Measurements from ENCODE around the gene RPSA. TPM values are rescaled to one million over a fixed set of nuclear protein-coding genes. Genes with fewer than 3 reads are reported as not detected.

RPSA gene
- total RNA-seq, 4 donors from 2014 or later: 644 to 857 (median 730) TPM

- no peak for DNase-seq
- Histone ChIP-seq H3K27me3 (no peaks in the 10 kb centered on the region), H3K9me3 (no peaks in the 10 kb centered on the region), H3K4me1 (no peaks in the 10 kb centered on the region), H3K27ac (no peak overlapping the region), H3K4me3 (no peak overlapping the region), H3K36me3 (no peaks in the 10 kb centered on the region)
- intact Hi-C loops (cut with DNase I; ENCODE audit: low total_unique reads): loop anchor here (5.0 to 10.0 kb wide), 2 partner anchors 731 to 911 kb away; no protein-coding TSS in a partner anchor
- TF ChIP-seq POLR2A (IDR thresholded peaks at IDR 0.05) (no peak), CTCF (IDR thresholded peaks at IDR 0.05 in 4 of 5, conservative IDR thresholded peaks at IDR 0.05 in 1 of 5) (no peak)
- no peak for ATAC-seq
- in situ Hi-C loops (cut with MboI; ENCODE audit: low sequenced_read_pairs in 4 of 4): no loop called here
Observed at GRCh38 chr3:39445927-39446326, 39.4 kb downstream of the RPSA start.

GRCh38 chr3:39446444-39446843, 39.9 kb downstream of the RPSA start:
- DNase-seq (no peak), ATAC-seq (no peak)
- Histone ChIP-seq H3K4me3 (no peak overlapping the region), H3K27me3 (no peaks in the 10 kb centered on the region), H3K9me3 (no peaks in the 10 kb centered on the region), H3K27ac (no peak overlapping the region), H3K4me1 (no peaks in the 10 kb centered on the region), H3K36me3 (no peaks in the 10 kb centered on the region)
- TF ChIP-seq CTCF (IDR thresholded peaks at IDR 0.05 in 4 of 5, conservative IDR thresholded peaks at IDR 0.05 in 1 of 5) (no peak), POLR2A (IDR thresholded peaks at IDR 0.05) (no peak)
- in situ Hi-C loops (cut with MboI; ENCODE audit: low sequenced_read_pairs in 4 of 4) (no loop called here), intact Hi-C loops (cut with DNase I; ENCODE audit: low total_unique reads) (loop anchor here (5.0 to 10.0 kb wide), 2 partner anchors 731 to 912 kb away; no protein-coding TSS in a partner anchor)

- H3K4me1 ChIP-seq: no peaks in the 10 kb centered on the region
- no peak overlapping the region for H3K4me3 ChIP-seq
- ATAC-seq (peak; percentile 98), DNase-seq (peak; percentile 44 to 50)
- TF ChIP-seq CTCF (IDR thresholded peaks at IDR 0.05 in 4 of 5, conservative IDR thresholded peaks at IDR 0.05 in 1 of 5) (peak; percentile 71 to 88 (median 78)), POLR2A (IDR thresholded peaks at IDR 0.05) (no peak)
- no peak overlapping the region for H3K27ac ChIP-seq
- H3K9me3 ChIP-seq: no peaks in the 10 kb centered on the region
- intact Hi-C loops (cut with DNase I; ENCODE audit: low total_unique reads): loop anchor here (1.0 to 10.0 kb wide), 3 partner anchors 50 to 913 kb away; no protein-coding TSS in a partner anchor
- no peaks in the 10 kb centered on the region for H3K36me3 ChIP-seq
- H3K27me3 ChIP-seq: no peaks in the 10 kb centered on the region
- in situ Hi-C loops (cut with MboI; ENCODE audit: low sequenced_read_pairs in 4 of 4): no loop called here
Observed at GRCh38 chr3:39447637-39448483, 41.3 kb downstream of the RPSA start.

- no peak for DNase-seq
- H3K4me1 ChIP-seq: no peaks in the 10 kb centered on the region
- no peaks in the 10 kb centered on the region for H3K9me3 ChIP-seq
- in situ Hi-C loops (cut with MboI; ENCODE audit: low sequenced_read_pairs in 4 of 4) (no loop called here), intact Hi-C loops (cut with DNase I; ENCODE audit: low total_unique reads) (loop anchor here (1.0 to 10.0 kb wide), 3 partner anchors 50 to 914 kb away; no protein-coding TSS in a partner anchor)
- no peaks in the 10 kb centered on the region for H3K36me3 ChIP-seq
- ATAC-seq: no peak
- no peak overlapping the region for H3K4me3 ChIP-seq
- TF ChIP-seq POLR2A (IDR thresholded peaks at IDR 0.05): no peak
- no peak for TF ChIP-seq CTCF (IDR thresholded peaks at IDR 0.05 in 4 of 5, conservative IDR thresholded peaks at IDR 0.05 in 1 of 5)
- no peak overlapping the region for H3K27ac ChIP-seq
- no peaks in the 10 kb centered on the region for H3K27me3 ChIP-seq
Observed at GRCh38 chr3:39448506-39449233, 42.1 kb downstream of the RPSA start.

Measured in gastrocnemius medialis (tissue), 4 donors.